HG03103 (cell line): ENCODE results near the gene GAMT.

Source experiments
- ATAC-seq: cut with Tn5 transposase; IDR thresholded peaks from one replicate; pipeline ENCODE4 v1.9.1; 2021; ENCODE audit warnings: low read depth; ENCODE audit not compliant: unreplicated experiment

The GAMT gene

GRCh38 chr19:1402411-1403070 lies 1.2 kb upstream of the GAMT start:
- no peak for ATAC-seq

GRCh38 chr19:1401889-1402217 lies 511 bp upstream of the GAMT start:
- ATAC-seq, result no peak

GRCh38 chr19:1400281-1401137 lies 833 bp downstream of the GAMT start:
- no peak for ATAC-seq

- ATAC-seq, result no peak
Measured at GRCh38 chr19:1399745-1400144, 1.6 kb downstream of the GAMT start.

- no peak for ATAC-seq
Measured at GRCh38 chr19:1399079-1399478, 2.3 kb downstream of the GAMT start.

GRCh38 chr19:1397838-1398237 lies 3.5 kb downstream of the GAMT start:
- no peak for ATAC-seq

GRCh38 chr19:1396768-1397679 lies 4.3 kb downstream of the GAMT start:
- no peak for ATAC-seq

- no peak for ATAC-seq
Measured at GRCh38 chr19:1396019-1396767, 5.1 kb downstream of the GAMT start.

GRCh38 chr19:1395194-1396018 lies 5.9 kb downstream of the GAMT start:
- ATAC-seq, result no peak

- ATAC-seq, result no peak
Measured at GRCh38 chr19:1394252-1395193, 6.8 kb downstream of the GAMT start.

- ATAC-seq, result no peak
Measured at GRCh38 chr19:1393841-1394240, 7.5 kb downstream of the GAMT start.

- no peak for ATAC-seq
Measured at GRCh38 chr19:1392939-1393530, 8.3 kb downstream of the GAMT start.

- ATAC-seq, result no peak
Measured at GRCh38 chr19:1392407-1392806, 8.9 kb downstream of the GAMT start.

GRCh38 chr19:1390890-1391423 lies 10.4 kb downstream of the GAMT start:
- ATAC-seq, result no peak

GRCh38 chr19:1389033-1389940 lies 12.1 kb downstream of the GAMT start:
- no peak for ATAC-seq

- no peak for ATAC-seq
Measured at GRCh38 chr19:1388637-1389026, 12.7 kb downstream of the GAMT start.
